ENCODE data around the gene AHSG. TPM values are rescaled to one million over a fixed set of nuclear protein-coding genes. Genes with fewer than 3 reads are reported as not detected.

The AHSG gene
- total RNA-seq, 1 donor from 2014 or later: 0.30 TPM

GRCh38 chr3:186620213-186621092 is 7.6 kb downstream of the AHSG start:
- TF ChIP-seq CTCF (conservative IDR thresholded peaks at IDR 0.05): no peak
- no peak overlapping the region for H3K27ac Mint-ChIP-seq (ENCODE audit: unreplicated experiment)
- no peak for DNase-seq (ENCODE audit: low read depth, low spot score)
- no peak overlapping the region for H3K4me3 Mint-ChIP-seq
- no peaks in the 10 kb centered on the region for H3K9me3 Mint-ChIP-seq
- peaks cover 45% of the 10 kb centered on the region for H3K27me3 Mint-ChIP-seq (ENCODE audit: low read depth)
- H3K36me3 Mint-ChIP-seq (ENCODE audit: low read depth): no peaks in the 10 kb centered on the region
- H3K4me1 Mint-ChIP-seq: peaks cover 7% of the 10 kb centered on the region

- no peak for TF ChIP-seq CTCF (conservative IDR thresholded peaks at IDR 0.05)
- H3K4me3 Mint-ChIP-seq: no peak overlapping the region
- no peak for DNase-seq (ENCODE audit: low read depth, low spot score)
- no peak overlapping the region for H3K27ac Mint-ChIP-seq (ENCODE audit: unreplicated experiment)
- peaks cover 36% of the 10 kb centered on the region for H3K27me3 Mint-ChIP-seq (ENCODE audit: low read depth)
- no peaks in the 10 kb centered on the region for H3K9me3 Mint-ChIP-seq
- H3K36me3 Mint-ChIP-seq (ENCODE audit: low read depth): no peaks in the 10 kb centered on the region
- H3K4me1 Mint-ChIP-seq: peaks cover 4% of the 10 kb centered on the region
These were observed 9.2 kb downstream of the AHSG start for GRCh38 chr3:186621894-186622650.

GRCh38 chr3:186622651-186623310 is 9.9 kb downstream of the AHSG start:
- Mint-ChIP-seq H3K4me3 (no peak overlapping the region), H3K27me3 (ENCODE audit: low read depth) (peaks cover 29% of the 10 kb centered on the region), H3K9me3 (no peaks in the 10 kb centered on the region), H3K27ac (ENCODE audit: unreplicated experiment) (no peak overlapping the region), H3K4me1 (no peaks in the 10 kb centered on the region), H3K36me3 (ENCODE audit: low read depth) (no peaks in the 10 kb centered on the region)
- no peak for DNase-seq (ENCODE audit: low read depth, low spot score)
- TF ChIP-seq CTCF (conservative IDR thresholded peaks at IDR 0.05): no peak

GRCh38 chr3:186624598-186624997 is 11.7 kb downstream of the AHSG start:
- TF ChIP-seq CTCF (conservative IDR thresholded peaks at IDR 0.05): no peak
- Mint-ChIP-seq H3K4me3 (no peak overlapping the region), H3K9me3 (no peaks in the 10 kb centered on the region), H3K4me1 (no peaks in the 10 kb centered on the region), H3K27ac (ENCODE audit: unreplicated experiment) (no peak overlapping the region), H3K27me3 (ENCODE audit: low read depth) (peaks cover 21% of the 10 kb centered on the region), H3K36me3 (ENCODE audit: low read depth) (no peaks in the 10 kb centered on the region)
- DNase-seq (ENCODE audit: low read depth, low spot score): no peak

GRCh38 chr3:186625600-186626042 is 12.8 kb downstream of the AHSG start:
- H3K27me3 Mint-ChIP-seq (ENCODE audit: low read depth): peaks cover 23% of the 10 kb centered on the region
- H3K4me1 Mint-ChIP-seq: peaks cover 4% of the 10 kb centered on the region
- DNase-seq (ENCODE audit: low read depth, low spot score): no peak
- no peak overlapping the region for H3K27ac Mint-ChIP-seq (ENCODE audit: unreplicated experiment)
- H3K9me3 Mint-ChIP-seq: no peaks in the 10 kb centered on the region
- no peaks in the 10 kb centered on the region for H3K36me3 Mint-ChIP-seq (ENCODE audit: low read depth)
- H3K4me3 Mint-ChIP-seq: no peak overlapping the region
- TF ChIP-seq CTCF (conservative IDR thresholded peaks at IDR 0.05): no peak

Data from neural crest cell (in vitro differentiated cells).